ENCODE measurements around the gene PI3. TPM values are rescaled to one million over a fixed set of nuclear protein-coding genes. Genes with fewer than 3 reads are reported as not detected.

Gene PI3
- total RNA-seq, 2 experiments from 2014 or later = not detected

- no peak for DNase-seq
- peaks cover 12% of the 10 kb centered on the region for H3K9me3 Mint-ChIP-seq
- H3K4me1 Mint-ChIP-seq = no peaks in the 10 kb centered on the region
- no peaks in the 10 kb centered on the region for H3K36me3 Mint-ChIP-seq (ENCODE audit: low read depth)
- H3K4me3 Mint-ChIP-seq = no peak overlapping the region
- ChIA-PET CTCF (interaction anchor here (0.8 kb wide), 1 partner anchor 115 kb away, joined by 3 read pairs; no protein-coding TSS in a partner anchor), POLR2A (no interaction called here)
- peaks cover 34% of the 10 kb centered on the region for H3K27me3 Mint-ChIP-seq
- no peak overlapping the region for H3K27ac Mint-ChIP-seq
These were observed 16.7 kb upstream of the PI3 start for GRCh38 chr20:45157962-45158361.

GRCh38 chr20:45163083-45163803 lies 11.5 kb upstream of the PI3 start:
- CTCF ChIA-PET = interaction anchor here (0.6 to 1.4 kb wide), 2 partner anchors 18 to 52 kb away, joined by 3 read pairs; no protein-coding TSS in a partner anchor

GRCh38 chr20:45164906-45165305 lies 9.8 kb upstream of the PI3 start:
- Mint-ChIP-seq H3K9me3 (peaks cover 4% of the 10 kb centered on the region), H3K36me3 (ENCODE audit: low read depth) (no peaks in the 10 kb centered on the region), H3K27ac (no peak overlapping the region), H3K4me1 (no peaks in the 10 kb centered on the region), H3K4me3 (no peak overlapping the region), H3K27me3 (peaks cover 56% of the 10 kb centered on the region)
- POLR2A ChIA-PET = no interaction called here
- CTCF ChIA-PET = no interaction called here
- no peak for DNase-seq

More at GRCh38 chr20:45163083-45163803, 11.5 kb upstream of the PI3 start:
- DNase-seq = no peak
- H3K9me3 Mint-ChIP-seq = peaks cover 12% of the 10 kb centered on the region
- POLR2A ChIA-PET = no interaction called here
- H3K27ac Mint-ChIP-seq = no peak overlapping the region
- no peaks in the 10 kb centered on the region for H3K4me1 Mint-ChIP-seq
- H3K27me3 Mint-ChIP-seq = peaks cover 60% of the 10 kb centered on the region
- H3K4me3 Mint-ChIP-seq = no peak overlapping the region
- no peaks in the 10 kb centered on the region for H3K36me3 Mint-ChIP-seq (ENCODE audit: low read depth)

GRCh38 chr20:45173522-45173921 lies 1.2 kb upstream of the PI3 start:
- H3K27me3 Mint-ChIP-seq = peaks cover 34% of the 10 kb centered on the region
- no peaks in the 10 kb centered on the region for H3K36me3 Mint-ChIP-seq (ENCODE audit: low read depth)
- DNase-seq = no peak
- no peaks in the 10 kb centered on the region for H3K4me1 Mint-ChIP-seq
- H3K27ac Mint-ChIP-seq = no peak overlapping the region
- no peak overlapping the region for H3K4me3 Mint-ChIP-seq
- POLR2A ChIA-PET = no interaction called here
- CTCF ChIA-PET = no interaction called here
- no peaks in the 10 kb centered on the region for H3K9me3 Mint-ChIP-seq

- CTCF ChIA-PET = no interaction called here
- no peaks in the 10 kb centered on the region for H3K36me3 Mint-ChIP-seq (ENCODE audit: low read depth)
- POLR2A ChIA-PET = no interaction called here
- no peaks in the 10 kb centered on the region for H3K9me3 Mint-ChIP-seq
- DNase-seq = no peak
- peaks cover 20% of the 10 kb centered on the region for H3K27me3 Mint-ChIP-seq
- no peak overlapping the region for H3K27ac Mint-ChIP-seq
- no peak overlapping the region for H3K4me3 Mint-ChIP-seq
- peaks cover 9% of the 10 kb centered on the region for H3K4me1 Mint-ChIP-seq
These were observed 2.0 kb downstream of the PI3 start for GRCh38 chr20:45176526-45177267.

GRCh38 chr20:45179166-45179565 lies 4.5 kb downstream of the PI3 start:
- POLR2A ChIA-PET = no interaction called here
- CTCF ChIA-PET = interaction anchor here (0.6 to 1.3 kb wide), 2 partner anchors 9 to 1882 kb away, joined by 3 to 7 read pairs; no protein-coding TSS in a partner anchor
- no peaks in the 10 kb centered on the region for H3K36me3 Mint-ChIP-seq (ENCODE audit: low read depth)
- no peak for DNase-seq
- peaks cover 9% of the 10 kb centered on the region for H3K4me1 Mint-ChIP-seq
- no peak overlapping the region for H3K27ac Mint-ChIP-seq
- peaks cover 6% of the 10 kb centered on the region for H3K27me3 Mint-ChIP-seq
- H3K4me3 Mint-ChIP-seq = no peak overlapping the region
- no peaks in the 10 kb centered on the region for H3K9me3 Mint-ChIP-seq

DNA sequence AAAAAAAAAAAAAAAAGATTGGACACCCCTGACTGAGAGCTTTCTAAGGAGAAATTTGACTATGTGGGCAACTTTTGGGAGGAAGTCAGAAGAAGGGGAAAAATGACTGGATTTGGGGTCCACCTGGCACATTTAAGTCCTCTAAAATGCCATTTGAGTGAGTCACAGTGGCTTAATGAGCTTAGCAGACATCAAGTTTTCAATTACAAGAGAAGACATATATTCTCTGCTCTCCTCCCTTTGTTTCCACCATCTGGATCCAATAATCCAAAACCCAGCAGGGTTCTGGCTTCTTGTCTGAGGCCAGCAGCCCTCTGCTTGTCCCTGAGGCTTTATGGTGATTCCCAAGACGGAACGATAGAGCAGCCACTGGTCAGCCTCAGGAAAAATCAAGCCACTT lies 6.9 kb downstream of the PI3 start:
- H3K4me1 Mint-ChIP-seq = peaks cover 9% of the 10 kb centered on the region
- no peak overlapping the region for H3K4me3 Mint-ChIP-seq
- CTCF ChIA-PET = interaction anchor here (0.5 to 0.6 kb wide), 2 partner anchors 8 to 75 kb away, joined by 3 read pairs; no protein-coding TSS in a partner anchor
- H3K27me3 Mint-ChIP-seq = peaks cover 11% of the 10 kb centered on the region
- POLR2A ChIA-PET = no interaction called here
- no peaks in the 10 kb centered on the region for H3K36me3 Mint-ChIP-seq (ENCODE audit: low read depth)
- no peak for DNase-seq
- H3K9me3 Mint-ChIP-seq = no peaks in the 10 kb centered on the region
- no peak overlapping the region for H3K27ac Mint-ChIP-seq

DNA sequence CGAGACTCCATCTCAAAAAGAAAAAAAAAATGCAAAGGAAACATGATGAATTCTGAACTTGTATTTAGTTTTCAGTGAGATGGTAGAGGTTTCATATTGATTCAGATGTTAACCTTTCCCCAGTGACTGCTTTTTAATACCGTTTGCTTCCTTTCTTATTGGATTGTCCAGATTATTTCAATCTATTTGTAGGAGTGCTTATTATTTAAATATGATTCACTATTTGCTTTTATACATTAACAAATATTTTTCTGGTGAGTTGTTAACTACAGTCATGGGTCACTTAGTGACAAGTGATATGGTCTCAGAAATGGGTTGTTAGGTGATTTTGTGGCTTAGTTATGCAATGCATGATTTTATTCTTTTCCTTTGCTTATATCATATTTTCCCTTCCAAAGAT lies 8.4 kb downstream of the PI3 start:
- no peaks in the 10 kb centered on the region for H3K36me3 Mint-ChIP-seq (ENCODE audit: low read depth)
- no peak overlapping the region for H3K27ac Mint-ChIP-seq
- no peak overlapping the region for H3K4me3 Mint-ChIP-seq
- H3K9me3 Mint-ChIP-seq = no peaks in the 10 kb centered on the region
- H3K4me1 Mint-ChIP-seq = peaks cover 9% of the 10 kb centered on the region
- CTCF ChIA-PET = no interaction called here
- no peak for DNase-seq
- POLR2A ChIA-PET = no interaction called here
- peaks cover 11% of the 10 kb centered on the region for H3K27me3 Mint-ChIP-seq

DNA sequence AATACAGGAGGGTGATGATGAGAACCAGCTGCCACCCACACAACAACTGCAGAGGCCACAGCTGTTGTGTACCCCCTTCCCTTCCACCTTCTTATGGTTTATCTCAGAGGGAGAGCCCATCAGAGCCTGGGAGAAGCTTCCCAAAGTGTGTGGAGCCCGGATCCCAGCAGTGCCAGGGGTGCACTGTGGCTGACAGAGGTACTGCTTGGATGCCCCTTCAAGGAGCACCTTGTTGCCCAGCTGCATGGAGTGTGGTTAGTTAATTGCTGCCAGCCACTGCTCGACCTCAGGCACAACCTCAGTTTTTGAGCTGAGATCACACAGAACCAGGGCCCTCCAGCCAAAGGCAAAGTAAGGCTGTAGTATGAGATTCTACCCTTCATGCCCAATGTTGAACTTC lies 13.0 kb downstream of the PI3 start:
- Mint-ChIP-seq H3K4me1 (no peaks in the 10 kb centered on the region), H3K36me3 (ENCODE audit: low read depth) (no peaks in the 10 kb centered on the region), H3K27me3 (peaks cover 19% of the 10 kb centered on the region), H3K27ac (no peak overlapping the region), H3K9me3 (no peaks in the 10 kb centered on the region), H3K4me3 (no peak overlapping the region)
- DNase-seq = no peak
- ChIA-PET CTCF (interaction anchor here (1.4 kb wide), 1 partner anchor 8 kb away, joined by 3 read pairs; no protein-coding TSS in a partner anchor), POLR2A (no interaction called here)

DNA sequence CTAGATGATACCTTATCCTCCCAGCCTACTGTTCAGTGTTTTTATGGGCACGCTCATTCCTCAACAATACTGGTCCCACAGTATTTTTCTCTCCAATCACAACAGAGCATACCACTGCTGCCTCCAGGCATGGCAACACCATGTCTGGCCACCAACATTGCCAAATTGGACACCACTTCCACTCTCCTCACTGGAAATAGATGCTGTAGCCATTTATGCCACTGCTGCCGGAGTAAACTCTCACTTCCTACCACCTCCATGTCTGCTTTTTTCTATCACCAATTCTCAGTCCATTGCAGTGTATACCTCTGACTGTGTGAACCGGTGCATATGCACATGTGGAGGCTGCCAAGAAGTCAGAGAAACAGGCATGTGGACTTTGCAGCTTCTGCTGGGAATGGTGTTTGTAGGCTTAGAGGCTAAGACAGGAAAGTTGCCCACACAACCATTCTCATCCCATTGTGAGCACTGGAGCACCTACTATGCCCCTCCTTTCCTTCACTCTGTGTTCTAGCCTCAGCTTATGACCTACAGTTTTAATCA lies 14.4 kb downstream of the PI3 start:
- Mint-ChIP-seq H3K4me1 (no peaks in the 10 kb centered on the region), H3K36me3 (ENCODE audit: low read depth) (no peaks in the 10 kb centered on the region), H3K27me3 (peaks cover 24% of the 10 kb centered on the region), H3K27ac (no peak overlapping the region), H3K9me3 (no peaks in the 10 kb centered on the region), H3K4me3 (no peak overlapping the region)
- CTCF ChIA-PET = no interaction called here
- POLR2A ChIA-PET = no interaction called here
- no peak for DNase-seq

- H3K27me3 Mint-ChIP-seq = peaks cover 23% of the 10 kb centered on the region
- POLR2A ChIA-PET = interaction anchor here (0.6 kb wide), 1 partner anchor 550 kb away, joined by 3 read pairs; no protein-coding TSS in a partner anchor
- DNase-seq = no peak
- no peaks in the 10 kb centered on the region for H3K36me3 Mint-ChIP-seq (ENCODE audit: low read depth)
- H3K4me1 Mint-ChIP-seq = no peaks in the 10 kb centered on the region
- no peaks in the 10 kb centered on the region for H3K9me3 Mint-ChIP-seq
- no peak overlapping the region for H3K4me3 Mint-ChIP-seq
- H3K27ac Mint-ChIP-seq = no peak overlapping the region
- CTCF ChIA-PET = interaction anchor here (0.7 to 0.8 kb wide), 2 partner anchors 9 to 18 kb away, joined by 3 to 4 read pairs; no protein-coding TSS in a partner anchor
These were observed 15.2 kb downstream of the PI3 start for GRCh38 chr20:45189861-45190260.

- ChIA-PET CTCF (interaction anchor here (0.7 to 1.7 kb wide), 2 partner anchors 12 to 92 kb away, joined by 3 to 4 read pairs; no protein-coding TSS in a partner anchor), POLR2A (no interaction called here)
- Mint-ChIP-seq H3K27ac (no peak overlapping the region), H3K4me1 (no peaks in the 10 kb centered on the region), H3K9me3 (no peaks in the 10 kb centered on the region), H3K4me3 (no peak overlapping the region), H3K36me3 (ENCODE audit: low read depth) (no peaks in the 10 kb centered on the region), H3K27me3 (peaks cover 20% of the 10 kb centered on the region)
- DNase-seq = no peak
These were observed 17.2 kb downstream of the PI3 start for GRCh38 chr20:45191926-45192325.

DNA sequence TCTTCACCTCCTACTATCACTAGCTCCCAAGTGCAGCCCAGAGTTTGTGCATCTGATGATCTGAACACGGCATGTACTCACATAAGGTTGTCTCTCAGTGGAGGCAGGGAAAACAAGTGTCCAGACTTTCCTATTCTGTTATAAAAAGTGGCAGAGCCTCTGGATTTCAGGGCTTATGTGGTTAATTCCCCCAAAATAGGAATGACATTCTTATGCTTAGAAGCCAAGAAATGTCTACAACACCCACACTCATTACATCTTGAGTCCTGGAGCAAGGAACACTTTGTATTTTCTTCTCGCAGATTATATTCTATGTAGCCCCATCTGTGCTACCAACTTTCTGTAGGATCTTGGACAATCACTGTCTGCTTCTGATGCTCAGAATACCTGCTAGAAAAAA lies 18.6 kb downstream of the PI3 start:
- no peak for DNase-seq
- Mint-ChIP-seq H3K27me3 (peaks cover 24% of the 10 kb centered on the region), H3K4me1 (no peaks in the 10 kb centered on the region), H3K4me3 (no peak overlapping the region), H3K36me3 (ENCODE audit: low read depth) (no peaks in the 10 kb centered on the region), H3K27ac (no peak overlapping the region), H3K9me3 (no peaks in the 10 kb centered on the region)
- ChIA-PET CTCF (interaction anchor here (1.7 kb wide), 1 partner anchor 90 kb away, joined by 4 read pairs; no protein-coding TSS in a partner anchor), POLR2A (no interaction called here)

Measured in activated CD4-positive, alpha-beta T cell treated with anti-CD3 and anti-CD28 coated beads, Interleukin-2, amount 10 ng/mL, durations not matched to agents 7 days and 5 days (primary cell).